ENCODE measurements around the gene OCA2.

DNA sequence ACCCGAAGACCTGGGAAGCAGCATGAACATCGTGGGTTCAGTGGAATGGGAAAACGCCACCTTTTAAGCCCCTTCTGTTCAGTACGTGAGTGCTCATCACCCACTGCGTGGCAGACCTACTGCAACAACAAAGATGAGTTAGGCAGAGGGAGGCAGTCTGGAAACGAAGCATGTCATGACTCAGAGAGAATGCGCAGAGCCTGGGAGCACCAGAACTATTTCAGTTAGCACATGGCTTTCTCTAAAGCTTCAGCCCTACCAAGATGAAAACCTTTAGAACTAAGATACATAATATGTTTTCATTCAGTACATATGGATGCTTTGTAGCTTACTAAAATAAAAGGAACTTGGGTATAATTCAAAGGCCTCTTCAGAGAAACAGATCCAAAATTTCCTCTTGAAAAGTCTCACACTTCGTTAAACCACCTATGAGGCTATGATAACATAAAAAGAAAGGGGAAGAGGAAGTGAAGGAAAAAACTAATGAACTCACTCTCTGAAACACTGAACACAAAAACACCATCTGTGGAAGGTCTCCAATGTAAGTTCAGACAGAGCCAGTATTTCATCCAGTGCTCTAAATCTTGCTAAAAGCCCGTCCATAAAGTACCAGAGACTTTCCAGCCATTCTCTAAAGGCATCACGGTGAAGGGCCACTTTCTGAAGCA is 140.1 kb downstream of the OCA2 start:
- TF ChIP-seq CTCF (IDR thresholded peaks at IDR 0.05; ENCODE audit: control extremely low read depth in 1 of 3, insufficient read depth in 1 of 3, low read depth in 1 of 3, low read length in 3 of 3), result no peak
- TF ChIP-seq CREB1 (IDR thresholded peaks at IDR 0.05), result no peak
- no peak for TF ChIP-seq SAP30 (IDR thresholded peaks at IDR 0.05; ENCODE audit: insufficient read depth, insufficient replicate concordance, low read length)
- no peak for TF ChIP-seq ZNF274 (IDR thresholded peaks at IDR 0.05; ENCODE audit: borderline replicate concordance, extremely low read depth, low read length)
- no peak for TF ChIP-seq MAFK (IDR thresholded peaks at IDR 0.05; ENCODE audit: low read depth, low read length)
- no peak for TF ChIP-seq POLR2A (IDR thresholded peaks at IDR 0.05; ENCODE audit: control extremely low read depth in 1 of 2, low read depth in 2 of 2, low read length in 2 of 2)
- TF ChIP-seq PHF8 (conservative IDR thresholded peaks at IDR 0.05; ENCODE audit: low read depth, low read length), result no peak
- TF ChIP-seq CHD1 (IDR thresholded peaks at IDR 0.05; ENCODE audit: low read depth, low read length), result no peak
- TF ChIP-seq SP1 (IDR thresholded peaks at IDR 0.05; ENCODE audit: low read depth, low read length), result no peak
- no peak for TF ChIP-seq MAX (IDR thresholded peaks at IDR 0.05)
- no peak for TF ChIP-seq EZH2 (IDR thresholded peaks at IDR 0.05; ENCODE audit: low read depth, low read length, severe bottlenecking)
- no peak for TF ChIP-seq EGR1 (IDR thresholded peaks at IDR 0.05; ENCODE audit: borderline replicate concordance, low read depth, low read length)
- no peak for TF ChIP-seq FOSL1 (IDR thresholded peaks at IDR 0.05; ENCODE audit: insufficient read depth, low read depth, low read length)
- TF ChIP-seq HDAC2 (IDR thresholded peaks at IDR 0.05; ENCODE audit: borderline replicate concordance in 1 of 2, low read depth in 2 of 2, low read length in 2 of 2), result no peak

All from H1 (cell line).